GM21529 (cell line): ENCODE results near the gene CARS2.
"Not testable (repeated sequence)": the region's sequence is repeated elsewhere in the genome, so short reads cannot be mapped to it uniquely, and the experiment has no call there.

Experiments
- ATAC-seq: cut with Tn5 transposase; IDR thresholded peaks from one replicate; pipeline ENCODE4 v1.9.1; 2021; ENCODE audit not compliant: unreplicated experiment

CARS2 gene

DNA sequence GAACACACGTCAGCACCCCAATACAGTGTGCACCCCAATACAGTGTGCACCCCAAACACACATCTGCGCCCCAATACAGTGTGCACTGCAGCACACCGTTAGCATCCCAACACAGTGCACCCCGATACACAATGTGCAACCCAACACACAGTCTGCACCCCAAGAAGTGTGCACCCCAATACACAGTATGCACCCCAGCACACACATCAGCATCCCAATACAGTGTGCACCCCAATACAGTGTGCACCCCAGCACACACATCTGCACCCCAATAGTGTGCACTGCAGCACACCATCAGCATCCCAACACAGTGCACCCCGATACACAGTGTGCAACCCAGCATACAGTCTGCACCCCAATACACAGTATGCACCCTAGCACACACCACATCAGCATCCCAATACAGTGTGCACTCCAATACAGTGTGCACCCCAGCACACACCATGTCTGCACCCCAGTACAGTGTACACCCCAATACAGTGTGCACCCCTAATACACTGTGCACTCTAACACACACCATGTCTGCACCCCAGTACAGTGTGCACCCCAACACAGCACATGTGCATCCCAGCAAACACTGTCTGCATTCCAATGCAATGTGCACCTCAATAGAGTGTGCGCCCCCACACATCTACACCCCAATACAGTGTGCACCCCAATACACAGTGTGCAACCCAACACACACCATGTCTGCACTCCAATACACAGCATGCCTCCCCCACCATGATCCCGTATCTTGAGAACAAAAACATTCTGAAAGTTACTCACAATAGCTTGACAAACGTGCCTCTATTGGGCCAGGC, 855 bp upstream of the CARS2 start:
- ATAC-seq, result peak; percentile 1

DNA sequence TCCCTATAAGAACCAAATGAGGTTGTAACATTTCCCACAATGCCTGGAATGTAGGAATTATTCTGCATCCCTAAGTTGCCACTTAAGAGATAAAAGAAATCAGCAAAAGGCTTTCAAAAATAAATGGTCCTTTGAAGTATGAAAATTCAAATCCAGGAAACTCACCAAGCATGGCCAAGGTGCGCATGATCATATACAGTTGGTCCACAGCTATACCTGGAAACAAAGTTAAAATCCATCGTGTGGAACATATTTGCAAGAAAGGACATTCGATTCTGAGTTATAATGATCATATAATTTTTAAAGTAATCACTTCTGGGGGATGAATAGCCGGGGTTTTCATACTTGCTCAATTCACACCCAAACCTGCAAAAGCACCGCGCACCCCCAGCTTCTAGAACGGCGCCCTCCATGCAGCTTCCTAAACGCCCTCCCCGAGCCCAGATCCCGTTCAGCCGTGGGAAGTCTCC, 525 bp downstream of the CARS2 start:
- ATAC-seq, result no peak

DNA sequence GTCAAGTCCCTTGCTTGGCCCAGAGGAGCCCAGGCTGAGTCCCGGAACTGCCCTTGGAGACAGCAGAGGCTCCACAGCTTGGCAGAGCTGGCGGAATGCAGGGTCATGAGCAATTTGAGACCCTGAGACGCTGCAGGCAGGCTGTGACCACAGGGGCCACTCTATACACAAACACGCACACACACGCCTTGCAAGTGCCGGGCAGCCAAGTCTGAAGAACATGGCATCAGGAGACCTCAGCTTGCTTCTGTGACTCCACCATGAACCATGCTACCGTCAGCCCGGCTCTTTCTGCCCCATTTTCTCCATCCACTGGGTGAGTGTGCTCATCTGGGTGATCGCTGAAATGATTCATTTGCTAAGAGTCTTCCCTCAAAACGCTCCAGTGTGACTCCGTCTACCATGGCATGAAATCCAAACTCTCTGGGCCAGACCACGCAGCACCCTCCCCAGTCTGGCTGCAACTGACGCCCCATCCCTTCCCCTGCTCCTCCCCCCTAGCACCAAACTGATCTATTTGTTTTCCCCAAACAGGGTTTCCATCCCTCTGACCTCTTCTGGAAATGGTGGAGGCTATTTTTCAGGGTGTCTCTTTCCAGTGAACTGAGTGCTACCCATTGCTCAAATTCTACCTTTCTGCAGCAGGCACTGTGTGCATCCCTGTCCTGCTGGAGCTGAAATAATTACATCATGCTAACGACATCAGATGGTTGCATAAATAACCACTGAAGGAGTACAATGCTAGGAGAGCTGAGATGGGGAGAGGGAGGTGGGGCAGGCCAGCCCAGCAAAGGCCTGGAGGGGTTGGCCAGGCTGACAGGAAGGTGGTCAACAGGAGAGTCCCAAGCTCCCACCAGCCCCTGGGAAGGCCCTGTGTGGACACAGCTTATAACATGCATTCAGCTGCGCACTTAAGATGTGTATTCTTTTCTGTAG, 3.1 kb downstream of the CARS2 start:
- ATAC-seq, result no peak

DNA sequence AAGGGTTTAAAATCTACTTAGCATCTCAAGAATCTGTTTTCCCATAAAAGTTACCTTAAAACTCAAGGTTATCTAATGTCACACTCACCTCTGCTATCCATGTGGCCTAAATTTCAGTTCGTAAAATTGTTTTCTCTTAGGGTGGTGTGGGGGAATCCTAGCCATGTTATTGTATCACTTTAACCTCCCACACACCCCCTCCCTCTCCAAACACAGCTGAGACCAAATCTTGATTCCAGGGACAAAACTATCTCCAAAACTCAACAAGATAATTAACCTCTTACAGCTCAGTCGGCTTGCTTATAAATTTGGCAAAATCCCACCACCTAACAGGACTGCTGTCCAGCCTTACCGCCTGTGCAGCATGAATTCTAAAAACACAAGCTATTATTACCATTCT, 3.8 kb downstream of the CARS2 start:
- no peak for ATAC-seq

DNA sequence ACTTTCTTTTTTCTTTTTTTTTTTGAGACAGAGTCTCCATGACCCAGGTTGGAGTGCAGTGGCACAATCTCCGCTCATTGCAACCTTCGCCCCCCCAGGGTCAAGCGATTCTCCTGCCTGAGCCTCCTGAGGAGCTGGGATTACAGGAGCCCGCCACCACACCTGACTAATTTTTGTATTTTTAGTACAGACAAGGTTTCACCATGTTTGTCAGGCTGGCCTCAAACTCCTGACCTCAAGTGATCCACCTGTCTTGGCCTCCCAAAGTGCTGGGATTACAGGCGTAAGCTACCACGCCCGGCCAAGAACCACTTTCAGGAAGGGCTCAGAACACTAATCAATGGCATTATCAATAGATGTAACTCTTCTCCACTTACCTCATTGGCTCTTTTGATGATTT, 4.9 kb downstream of the CARS2 start:
- not testable (repeated sequence) for ATAC-seq

DNA sequence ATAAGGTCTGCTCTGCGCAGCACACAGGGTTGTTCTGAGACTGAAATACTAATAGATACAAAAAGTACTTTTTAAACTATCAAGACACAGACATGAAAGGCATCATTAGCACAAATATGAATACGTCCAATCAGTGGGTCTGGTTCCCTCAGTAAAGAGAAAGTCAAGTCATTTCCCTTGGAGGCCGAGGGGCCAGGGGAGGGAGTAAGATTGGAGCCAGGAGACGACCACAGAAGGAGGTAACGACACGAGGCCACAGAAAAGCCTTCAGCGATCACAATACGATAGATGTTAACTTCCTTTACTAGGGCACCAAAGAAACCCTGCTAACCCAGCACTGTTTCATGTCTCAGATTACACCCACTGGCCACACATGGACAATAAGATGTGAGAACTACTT, 5.3 kb downstream of the CARS2 start:
- no peak for ATAC-seq

DNA sequence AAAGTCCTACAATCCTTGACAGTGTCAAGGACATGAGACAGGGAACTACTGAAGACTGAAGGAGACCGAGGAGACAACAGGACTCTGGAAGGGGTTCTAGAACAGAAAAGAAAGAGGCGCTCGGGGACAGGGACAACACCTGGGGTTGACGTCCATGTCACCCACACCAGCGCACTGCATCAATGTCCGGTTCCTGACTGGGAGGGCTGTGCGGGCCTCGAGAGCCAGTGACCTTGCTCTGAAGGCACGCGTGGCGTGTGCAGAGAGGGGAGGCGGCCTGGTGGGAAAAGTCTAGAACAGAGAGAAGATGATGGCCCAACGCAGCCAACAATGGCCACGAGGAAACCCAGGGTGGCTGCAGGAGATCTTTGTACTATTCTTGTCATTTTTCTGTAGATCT, 5.7 kb downstream of the CARS2 start:
- no peak for ATAC-seq

DNA sequence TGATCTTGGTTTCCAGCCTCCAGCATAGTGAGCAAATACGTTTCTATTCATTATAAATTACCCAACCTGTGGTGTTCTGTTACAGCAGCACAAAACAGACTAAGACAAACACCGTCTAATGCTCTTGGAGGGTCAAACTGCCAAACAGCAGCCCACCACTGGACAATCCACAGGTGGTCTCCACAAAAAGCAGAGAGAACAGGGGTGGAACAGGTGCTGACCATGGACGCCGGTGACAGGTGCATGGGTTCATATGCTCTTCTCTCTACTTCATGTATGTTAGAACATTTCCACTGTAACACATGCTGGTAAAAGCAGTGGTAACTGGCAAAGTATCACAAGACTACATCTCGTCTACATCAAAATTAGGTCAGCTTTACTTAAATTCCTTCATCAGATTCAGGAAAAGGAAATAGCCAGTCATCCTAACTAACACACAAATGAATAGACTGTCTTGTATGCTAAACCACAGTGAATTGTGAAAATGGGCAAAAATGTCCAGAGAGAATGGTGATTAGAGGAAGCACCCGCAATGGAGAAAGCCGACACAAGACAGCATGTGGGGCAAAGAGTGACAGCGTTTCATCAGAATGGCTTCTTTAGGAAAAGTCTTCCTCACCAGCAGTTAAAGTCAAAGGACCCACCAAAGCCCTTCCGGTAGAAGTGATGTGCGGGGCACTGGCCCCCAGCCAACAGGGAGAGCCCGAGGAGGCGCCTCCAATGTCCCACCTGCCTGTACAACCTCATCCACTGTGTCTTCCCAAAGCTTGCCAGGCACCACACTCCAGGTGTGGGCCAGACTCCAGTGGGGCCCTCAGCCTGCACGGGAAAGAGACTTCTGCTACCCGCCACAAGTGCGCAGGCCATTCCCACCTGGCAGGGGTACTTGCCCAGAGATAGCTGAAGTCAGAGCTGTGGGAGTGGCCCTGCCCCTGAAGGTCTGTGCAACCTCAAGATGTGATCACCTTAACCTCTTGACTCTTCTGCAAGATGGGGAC, 6.5 kb downstream of the CARS2 start:
- ATAC-seq, result no peak

DNA sequence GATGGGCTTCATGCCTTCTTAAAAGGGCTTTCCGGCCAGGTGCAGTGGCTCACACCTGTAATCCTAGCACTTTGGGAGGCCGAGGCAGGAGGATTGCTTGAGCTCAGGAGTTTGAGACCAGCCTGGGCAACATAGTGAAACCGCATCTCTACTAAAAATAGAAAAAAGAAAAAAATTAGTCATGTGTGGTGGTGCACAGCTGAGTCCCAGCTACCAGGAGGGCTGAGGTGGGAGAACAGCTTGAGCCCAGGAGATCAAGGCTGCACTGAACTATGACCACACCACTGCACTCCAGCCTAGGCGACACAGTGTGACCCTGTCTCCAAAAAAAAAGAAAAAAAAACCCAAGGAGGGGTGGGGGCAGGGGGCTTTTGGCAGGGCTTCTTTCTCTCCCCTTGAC, 7.2 kb downstream of the CARS2 start:
- peak; percentile 85 for ATAC-seq

DNA sequence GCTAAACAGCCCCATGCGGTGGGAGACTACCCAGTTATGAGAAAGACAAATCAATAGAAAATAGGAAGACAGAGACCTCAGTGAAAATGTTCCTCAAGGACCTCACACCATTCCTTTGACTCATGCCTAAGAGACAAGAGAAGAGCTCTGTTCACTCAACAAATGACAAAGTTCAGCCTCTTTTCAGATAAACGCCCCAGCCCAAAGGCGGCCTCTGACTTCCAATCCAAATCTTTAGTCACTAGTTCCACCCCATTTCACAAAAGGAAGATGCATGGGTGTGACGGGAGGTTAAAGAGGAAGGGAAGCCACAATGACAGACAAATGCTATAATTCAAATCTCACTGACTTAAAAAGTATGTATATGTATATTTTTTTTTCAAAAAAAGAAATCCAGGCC, 8.1 kb downstream of the CARS2 start:
- no peak for ATAC-seq

DNA sequence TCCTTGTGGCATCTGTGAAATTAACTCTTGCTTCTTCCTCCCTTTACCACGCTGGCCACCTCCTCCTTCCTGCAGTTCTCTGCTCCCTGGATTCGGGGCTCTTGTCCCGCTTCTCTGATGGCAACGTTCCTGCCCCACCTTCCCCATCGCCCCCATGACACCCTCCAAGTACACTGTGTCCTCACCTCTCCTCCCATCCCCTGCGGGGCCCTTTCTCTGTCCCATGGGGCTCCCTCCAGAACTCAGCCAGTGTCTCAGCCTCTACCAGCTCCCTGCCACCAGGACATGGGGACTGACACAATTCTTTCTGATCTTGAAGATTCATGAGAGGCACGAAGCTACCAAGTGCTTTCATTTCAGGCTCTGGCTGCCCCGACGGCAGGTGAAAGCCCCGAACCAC, 9.1 kb downstream of the CARS2 start:
- ATAC-seq, result no peak

DNA sequence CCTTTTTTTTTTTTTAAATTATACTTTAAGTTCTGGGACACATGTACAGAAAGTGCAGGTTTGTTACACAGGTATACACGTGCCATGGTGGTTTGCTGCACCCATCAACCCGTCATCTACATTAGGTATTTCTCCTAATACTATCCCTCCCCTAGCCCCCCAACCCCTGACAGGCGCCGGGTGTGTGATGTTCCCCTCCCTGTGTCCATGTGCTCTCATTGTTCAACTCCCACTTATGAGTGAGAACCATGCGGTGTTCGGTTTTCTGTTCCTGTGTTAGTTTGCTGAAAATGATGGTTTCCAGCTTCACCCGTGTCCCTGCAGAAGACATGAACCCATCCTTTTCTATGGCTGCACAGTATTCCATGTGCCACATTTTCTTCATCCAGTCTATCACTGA, 10.1 kb downstream of the CARS2 start:
- not testable (repeated sequence) for ATAC-seq

DNA sequence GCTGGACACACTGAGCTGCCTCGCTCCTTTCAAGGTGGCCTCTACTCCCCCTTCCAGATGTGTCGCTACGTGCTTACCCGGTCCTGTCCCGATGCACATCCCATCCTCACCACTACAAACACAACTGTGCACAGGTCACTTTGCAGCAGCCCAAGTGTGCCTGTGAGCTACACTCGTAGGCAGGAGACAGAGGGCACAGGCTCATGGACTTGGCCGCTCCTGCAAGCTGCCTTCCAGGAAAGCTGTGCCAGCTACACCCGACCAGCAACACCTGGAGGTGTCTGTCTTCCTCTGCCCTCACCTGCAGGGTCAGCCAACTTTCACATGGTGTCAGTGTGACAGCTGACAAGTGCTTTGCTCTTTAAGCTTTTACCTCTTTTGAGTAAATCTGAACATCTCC, 15.4 kb downstream of the CARS2 start:
- no peak for ATAC-seq

DNA sequence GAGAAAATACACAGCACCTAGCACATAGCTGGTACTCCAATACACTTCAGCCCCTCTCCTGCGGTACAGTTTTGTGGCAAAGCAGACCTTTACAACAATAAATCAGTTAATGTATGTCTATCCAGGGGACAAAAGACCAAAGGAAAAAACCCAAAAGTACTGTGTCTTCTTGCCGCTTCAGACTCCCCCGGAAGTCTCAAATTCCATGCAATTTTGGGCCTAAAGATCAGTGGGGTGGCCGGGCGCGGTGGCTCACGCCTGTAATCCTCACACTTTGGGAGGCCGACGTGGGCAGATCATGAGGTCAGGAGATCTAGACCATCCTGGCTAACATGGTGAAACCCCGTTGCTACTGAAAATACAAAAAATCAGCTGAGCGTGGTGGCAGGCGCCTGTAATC, 16.2 kb downstream of the CARS2 start:
- ATAC-seq, result no peak

DNA sequence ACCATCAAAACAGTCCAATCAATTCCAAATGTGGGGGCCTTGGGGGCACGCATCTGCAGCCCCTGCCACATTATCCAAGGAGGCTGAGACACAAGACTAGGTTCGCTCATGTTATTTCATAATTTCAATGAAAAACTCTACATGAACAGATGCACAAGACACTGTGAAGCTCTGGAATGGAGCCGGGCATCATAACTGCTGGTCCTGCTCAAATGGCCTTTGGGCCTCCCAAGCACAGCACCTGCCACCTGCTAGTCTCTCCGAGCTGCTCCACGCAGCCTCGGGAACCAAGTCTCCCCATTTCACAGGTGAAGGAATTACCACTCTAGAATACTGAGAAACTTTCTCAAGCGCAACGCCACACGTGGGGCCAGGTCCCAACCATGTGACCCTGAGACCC, 16.9 kb downstream of the CARS2 start:
- no peak for ATAC-seq

DNA sequence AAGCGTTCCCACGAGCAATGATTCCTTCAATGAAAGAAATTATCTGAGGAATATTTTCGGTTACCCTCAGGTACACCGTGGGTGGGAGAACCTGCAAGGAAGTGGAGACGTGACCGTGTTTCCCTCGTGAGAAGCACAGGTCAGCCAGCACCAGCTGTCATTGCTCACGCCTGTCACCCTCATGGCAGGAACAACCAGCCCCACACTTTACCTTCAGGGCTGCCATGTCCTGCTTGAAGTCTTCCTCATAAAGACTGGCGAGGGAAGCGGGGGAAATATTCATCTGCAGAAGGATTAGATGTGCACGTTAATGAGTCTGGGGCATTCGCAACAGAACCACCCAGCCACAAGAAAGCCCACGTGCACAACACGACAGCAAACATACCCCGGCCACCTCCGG, 18.2 kb downstream of the CARS2 start:
- ATAC-seq, result no peak

DNA sequence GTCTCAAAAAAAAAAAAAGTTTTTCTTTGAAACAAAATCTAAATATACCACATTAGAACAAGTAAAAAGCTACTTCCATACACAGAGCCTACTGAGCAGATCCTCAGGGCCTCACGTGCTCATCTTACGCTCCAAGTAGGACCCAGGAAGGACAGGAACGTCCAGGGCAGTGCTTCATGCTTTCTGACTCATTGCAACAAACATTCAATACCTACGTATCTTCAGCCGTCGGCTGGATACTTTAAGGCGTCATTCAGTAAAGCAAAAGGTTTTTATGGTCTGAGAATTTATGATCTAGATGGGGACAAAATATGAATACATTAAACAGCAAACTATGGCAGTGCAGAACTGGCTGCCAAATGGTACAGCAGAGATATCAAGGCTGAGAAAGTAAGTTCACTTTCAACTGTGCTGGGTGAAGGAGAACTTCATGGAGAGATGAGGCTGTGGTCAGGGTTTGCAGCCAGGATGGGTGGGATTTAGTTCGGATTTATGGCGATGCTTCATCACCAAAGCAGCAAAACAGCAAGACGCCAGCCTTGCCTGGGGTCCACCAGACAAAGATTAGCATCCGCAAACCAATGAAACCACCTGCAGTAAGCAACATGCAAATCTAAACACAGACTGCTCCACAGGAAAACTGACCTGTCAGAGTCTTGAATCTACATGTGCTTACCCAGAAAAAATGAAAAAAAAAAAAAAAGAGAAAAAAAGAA, 20.5 kb downstream of the CARS2 start:
- ATAC-seq, result no peak

DNA sequence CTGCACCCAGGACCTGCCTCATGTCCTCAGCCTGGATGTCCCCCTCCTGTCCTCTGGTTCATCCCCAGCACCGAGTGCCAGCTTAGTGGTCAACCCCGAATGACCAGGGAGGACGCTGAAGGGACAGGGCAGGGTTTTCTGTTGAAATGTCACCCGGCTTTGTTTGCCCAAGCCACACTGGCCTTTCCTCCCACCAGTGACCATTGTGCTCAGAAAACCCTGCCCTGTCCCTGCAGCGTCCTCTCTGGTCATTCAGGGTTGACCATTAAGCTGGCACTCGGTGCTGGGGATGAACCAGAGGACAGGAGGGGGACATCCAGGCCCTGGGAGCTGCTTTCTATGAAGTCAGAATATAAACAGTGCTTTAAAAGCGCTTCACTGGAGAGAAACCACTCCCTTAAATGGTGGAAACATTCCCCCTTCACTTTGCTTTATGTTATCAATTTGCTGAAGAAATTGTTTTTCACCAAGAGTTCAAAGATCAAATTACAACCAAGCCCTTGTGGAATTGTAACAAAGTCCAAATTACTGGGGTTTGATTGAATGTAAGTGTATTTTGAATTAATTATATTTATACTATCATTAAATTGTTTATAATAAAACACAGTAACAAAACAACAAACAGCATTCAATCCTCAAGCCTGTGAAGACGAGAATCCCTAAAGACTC, 21.4 kb downstream of the CARS2 start:
- no peak for ATAC-seq

DNA sequence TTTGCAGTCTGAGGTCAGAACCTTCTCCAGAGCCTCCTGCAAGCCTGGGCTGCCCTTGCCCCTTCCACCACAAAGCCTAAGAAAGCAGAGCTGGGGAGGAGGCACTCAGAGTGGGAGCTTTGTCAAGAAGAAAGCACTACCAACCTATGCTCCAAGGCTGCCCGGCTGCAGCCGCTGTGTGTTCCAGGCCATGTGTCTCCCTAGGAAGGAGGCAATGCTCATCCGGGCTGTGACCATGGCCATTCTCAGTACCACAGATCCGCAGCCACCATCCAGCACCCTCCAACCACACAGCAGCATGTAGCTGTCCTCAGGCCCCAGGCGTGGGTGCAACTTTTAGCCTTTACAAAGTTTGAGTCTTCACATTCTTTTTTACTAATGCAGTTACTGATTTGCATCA, 22.0 kb downstream of the CARS2 start:
- ATAC-seq, result no peak
